GM19099 (cell line): ENCODE measurements around the gene MCF2L2.

Experiments
- POLR2A ChIP-seq: IDR thresholded peaks from 3 replicates; pipeline ENCODE4 v1.6.1; 2011; ENCODE audit warnings: low read depth; ENCODE audit not compliant: insufficient read length; ENCODE audit errors: extremely low read depth

MCF2L2 gene

GRCh38 chr3:183309276-183309675 lies 119.1 kb downstream of the MCF2L2 start:
- TF ChIP-seq POLR2A: no peak

DNA sequence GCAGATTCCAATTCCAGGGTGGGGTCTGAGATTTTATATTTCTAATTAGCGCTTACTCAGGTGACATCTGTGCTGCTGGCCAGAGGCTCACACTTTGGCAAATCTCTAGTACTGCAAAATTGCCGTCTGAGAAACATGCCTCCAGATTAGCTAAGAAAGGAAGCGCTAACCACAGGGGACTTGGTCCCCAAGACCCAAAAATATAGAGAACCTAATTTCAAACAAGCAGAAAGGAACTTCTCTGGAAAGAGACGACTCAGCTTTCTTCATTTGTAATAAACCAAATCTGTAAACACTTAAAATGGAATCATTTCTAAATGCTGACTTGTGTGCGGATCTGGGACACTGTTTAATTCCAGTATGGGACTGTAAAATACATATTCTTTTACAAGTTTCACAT lies 119.7 kb downstream of the MCF2L2 start:
- TF ChIP-seq POLR2A: no peak

DNA sequence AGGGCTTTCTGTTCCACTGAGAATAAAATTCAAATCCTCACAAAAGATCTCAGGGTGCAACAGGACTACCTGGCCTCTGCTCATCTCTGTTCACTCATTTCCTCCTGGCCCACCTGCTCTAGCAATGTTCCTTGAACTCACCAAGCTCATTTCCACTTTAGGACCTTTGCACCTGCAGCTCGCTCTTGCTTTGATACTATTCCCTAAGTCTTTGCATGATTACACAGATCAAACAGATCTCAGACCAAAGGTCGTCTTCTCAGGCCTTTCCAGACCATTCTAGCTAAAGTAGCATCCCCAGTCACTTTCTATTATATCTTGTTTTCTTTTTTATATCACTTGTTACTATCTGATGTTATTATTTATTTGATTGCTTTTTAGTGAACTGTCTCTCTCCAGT lies 120.7 kb downstream of the MCF2L2 start:
- no peak for TF ChIP-seq POLR2A

GRCh38 chr3:183306798-183307671 lies 121.4 kb downstream of the MCF2L2 start:
- TF ChIP-seq POLR2A: no peak

DNA sequence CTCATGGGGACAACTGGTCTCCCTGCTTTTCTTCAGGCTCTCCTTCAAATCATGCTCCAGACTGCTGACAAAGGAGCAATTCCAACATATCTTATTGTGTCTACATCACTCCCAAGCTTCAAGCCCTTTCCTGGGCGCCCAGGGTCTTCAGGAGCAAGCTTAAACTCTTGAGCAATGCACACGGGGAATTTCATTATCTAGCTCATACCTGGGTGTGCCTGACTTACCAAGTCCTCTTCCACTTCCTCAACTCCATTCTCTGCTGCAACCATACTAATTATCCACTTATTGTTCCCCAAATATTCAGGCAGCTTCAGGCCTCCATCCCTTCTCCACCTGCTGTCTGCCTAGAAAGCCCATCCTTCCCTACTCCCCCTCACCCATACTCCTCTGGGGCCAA lies 124.7 kb downstream of the MCF2L2 start:
- TF ChIP-seq POLR2A: no peak

- no peak for TF ChIP-seq POLR2A
Observed at GRCh38 chr3:183301937-183302580, 126.4 kb downstream of the MCF2L2 start.

- no peak for TF ChIP-seq POLR2A
Observed at GRCh38 chr3:183300996-183301562, 127.3 kb downstream of the MCF2L2 start.

DNA sequence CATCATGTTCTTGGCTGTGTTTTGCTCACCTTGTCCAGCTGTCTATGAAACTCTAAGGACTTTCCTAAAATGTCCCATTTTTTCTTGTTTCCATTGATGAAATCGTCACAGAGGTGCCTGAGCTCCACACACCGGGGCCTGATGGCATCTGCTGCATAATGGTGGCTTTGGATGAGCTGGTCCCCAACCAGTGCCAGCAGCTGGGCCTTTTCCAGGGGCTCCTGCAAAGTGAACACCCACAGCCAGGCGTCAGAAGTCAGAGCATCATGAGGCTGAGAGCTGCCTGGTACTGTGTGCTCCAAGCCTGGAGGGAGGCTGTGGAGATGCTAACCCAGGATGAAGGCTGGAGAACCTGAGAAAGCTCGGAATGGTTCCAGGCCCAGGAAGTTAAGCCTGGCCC lies 128.4 kb downstream of the MCF2L2 start:
- TF ChIP-seq POLR2A: no peak

DNA sequence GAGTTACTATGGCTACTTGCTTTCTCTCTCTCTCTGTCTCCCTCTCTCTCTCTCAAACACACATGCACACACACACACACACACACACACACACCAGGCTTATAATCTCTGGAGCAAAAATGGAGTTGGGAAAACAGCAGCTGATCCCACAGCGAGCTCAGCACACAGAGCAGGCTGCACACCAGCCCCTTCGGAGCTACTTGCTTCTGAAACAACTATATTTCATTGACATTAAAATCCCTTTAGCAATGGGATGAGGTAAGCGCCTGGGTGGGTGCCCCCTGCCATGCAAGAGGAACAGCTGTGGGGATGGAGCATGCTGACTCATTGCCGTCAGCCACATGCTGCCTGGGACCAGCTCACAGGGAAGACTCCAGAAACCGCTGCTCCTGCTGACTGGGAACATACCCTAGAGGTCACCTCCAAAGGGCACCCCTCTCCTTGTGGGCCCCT lies 129.7 kb downstream of the MCF2L2 start:
- no peak for TF ChIP-seq POLR2A

GRCh38 chr3:183296944-183297343 lies 131.5 kb downstream of the MCF2L2 start:
- TF ChIP-seq POLR2A: no peak

GRCh38 chr3:183295211-183295610 lies 133.2 kb downstream of the MCF2L2 start:
- no peak for TF ChIP-seq POLR2A

DNA sequence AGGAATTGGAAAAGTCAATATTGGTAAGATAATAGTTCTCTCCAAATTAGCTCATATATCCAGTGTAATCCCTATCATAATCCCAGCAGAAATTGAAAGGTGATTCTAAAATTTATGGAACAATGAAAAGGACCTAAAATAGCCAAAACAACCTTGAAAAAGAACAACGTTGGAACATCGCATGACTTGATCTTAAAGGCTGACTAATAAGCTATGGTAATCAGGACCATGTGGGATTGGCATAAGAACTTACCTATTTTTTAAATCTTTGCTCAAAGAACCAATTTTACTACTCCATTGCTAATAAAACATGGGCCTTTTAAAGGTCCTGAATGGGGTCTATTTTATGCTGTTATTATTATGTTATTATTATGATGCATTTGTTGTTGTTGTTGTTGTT lies 134.5 kb downstream of the MCF2L2 start:
- TF ChIP-seq POLR2A: no peak

GRCh38 chr3:183291497-183292031 lies 136.9 kb downstream of the MCF2L2 start:
- no peak for TF ChIP-seq POLR2A

GRCh38 chr3:183290216-183290615 lies 138.2 kb downstream of the MCF2L2 start:
- no peak for TF ChIP-seq POLR2A

- no peak for TF ChIP-seq POLR2A
Observed at GRCh38 chr3:183288117-183288516, 140.3 kb downstream of the MCF2L2 start.
